PC-3 (cell line): ENCODE measurements around the gene GAA.

Experiments used
- EZH2phosphoT487 ChIP-seq: fragments of 300-600 bp; sonication (generic); IDR thresholded peaks from 2 replicates; pipeline ENCODE4 v1.6.1; 2018; ENCODE audit warnings: mild to moderate bottlenecking, antibody characterized with exemption, low read length, borderline replicate concordance
- TF ChIP-seq, protein P1 (sequence below): fragments of 300-600 bp; sonication (generic); conservative IDR thresholded peaks from 2 replicates; pipeline ENCODE4 v1.5.1; 2017; ENCODE audit warnings: antibody characterized with exemption, low read depth, mild to moderate bottlenecking, low read length

DNA sequence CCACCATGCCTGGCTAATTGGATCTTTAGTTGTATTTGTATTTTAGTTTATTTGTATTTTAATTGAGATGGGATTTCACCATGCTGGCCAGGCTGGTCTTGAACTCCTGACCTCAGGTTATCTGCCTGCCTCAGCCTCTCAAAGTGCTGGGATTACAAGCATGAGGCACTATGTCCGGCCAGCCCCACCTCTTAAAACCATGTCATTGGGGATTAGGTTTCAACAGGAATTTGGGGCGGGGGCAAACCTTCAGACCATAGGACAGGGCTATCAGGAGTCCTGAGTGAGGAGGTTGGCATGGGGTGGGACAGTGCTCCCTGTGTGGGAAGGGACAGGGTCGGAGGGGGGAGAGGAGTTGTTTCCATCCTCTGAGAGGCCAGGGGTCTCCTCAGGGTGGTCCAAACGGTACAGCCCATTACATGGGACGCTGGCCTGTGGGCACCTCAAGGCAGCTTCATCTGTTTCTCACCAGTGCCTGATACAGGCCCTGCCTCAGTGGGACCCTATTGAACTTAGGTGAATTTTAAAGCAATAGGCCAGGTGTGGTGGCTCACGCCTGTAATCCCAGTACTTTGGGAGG is 21.6 kb downstream of the GAA start:
- TF ChIP-seq, protein P1, sequence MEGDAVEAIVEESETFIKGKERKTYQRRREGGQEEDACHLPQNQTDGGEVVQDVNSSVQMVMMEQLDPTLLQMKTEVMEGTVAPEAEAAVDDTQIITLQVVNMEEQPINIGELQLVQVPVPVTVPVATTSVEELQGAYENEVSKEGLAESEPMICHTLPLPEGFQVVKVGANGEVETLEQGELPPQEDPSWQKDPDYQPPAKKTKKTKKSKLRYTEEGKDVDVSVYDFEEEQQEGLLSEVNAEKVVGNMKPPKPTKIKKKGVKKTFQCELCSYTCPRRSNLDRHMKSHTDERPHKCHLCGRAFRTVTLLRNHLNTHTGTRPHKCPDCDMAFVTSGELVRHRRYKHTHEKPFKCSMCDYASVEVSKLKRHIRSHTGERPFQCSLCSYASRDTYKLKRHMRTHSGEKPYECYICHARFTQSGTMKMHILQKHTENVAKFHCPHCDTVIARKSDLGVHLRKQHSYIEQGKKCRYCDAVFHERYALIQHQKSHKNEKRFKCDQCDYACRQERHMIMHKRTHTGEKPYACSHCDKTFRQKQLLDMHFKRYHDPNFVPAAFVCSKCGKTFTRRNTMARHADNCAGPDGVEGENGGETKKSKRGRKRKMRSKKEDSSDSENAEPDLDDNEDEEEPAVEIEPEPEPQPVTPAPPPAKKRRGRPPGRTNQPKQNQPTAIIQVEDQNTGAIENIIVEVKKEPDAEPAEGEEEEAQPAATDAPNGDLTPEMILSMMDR: no peak
- no peak for TF ChIP-seq EZH2phosphoT487
